Measurements from ENCODE around the gene TEF. TPM values are rescaled to one million over a fixed set of nuclear protein-coding genes. Genes with fewer than 3 reads are reported as not detected.
"Not testable (repeated sequence)": the region's sequence is repeated elsewhere in the genome, so short reads cannot be mapped to it uniquely, and the experiment has no call there.

Gene TEF
- total RNA-seq, 2 donors from 2014 or later, result 3.8 to 4.3 TPM

DNA sequence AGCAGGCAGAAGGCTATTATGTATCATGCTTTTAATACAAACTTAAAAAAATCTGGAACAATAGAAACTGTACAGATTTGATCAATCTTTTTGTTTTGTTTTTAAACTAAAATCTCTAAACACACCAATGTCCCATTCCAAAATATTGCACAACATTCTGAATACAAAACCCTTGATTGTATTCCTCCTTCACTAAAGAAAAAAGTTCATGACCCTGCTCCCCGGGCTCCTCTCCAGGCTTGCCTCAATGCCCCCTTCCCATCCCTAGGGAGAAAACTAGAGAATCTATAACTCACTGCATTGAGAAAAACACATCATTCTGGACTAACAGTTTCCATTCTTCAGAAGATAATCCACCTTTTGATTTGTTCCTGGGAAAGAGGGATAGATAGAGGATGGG lies 51.7 kb downstream of the TEF start:
- not testable (repeated sequence) for H3K4me3 Mint-ChIP-seq; H3K36me3 Mint-ChIP-seq; H3K27me3 Mint-ChIP-seq; DNase-seq (ENCODE audit: low spot score); ATAC-seq; H3K9me3 Mint-ChIP-seq; H3K27ac Mint-ChIP-seq; H3K4me1 Mint-ChIP-seq (ENCODE audit: low read depth in 2 of 2)

DNA sequence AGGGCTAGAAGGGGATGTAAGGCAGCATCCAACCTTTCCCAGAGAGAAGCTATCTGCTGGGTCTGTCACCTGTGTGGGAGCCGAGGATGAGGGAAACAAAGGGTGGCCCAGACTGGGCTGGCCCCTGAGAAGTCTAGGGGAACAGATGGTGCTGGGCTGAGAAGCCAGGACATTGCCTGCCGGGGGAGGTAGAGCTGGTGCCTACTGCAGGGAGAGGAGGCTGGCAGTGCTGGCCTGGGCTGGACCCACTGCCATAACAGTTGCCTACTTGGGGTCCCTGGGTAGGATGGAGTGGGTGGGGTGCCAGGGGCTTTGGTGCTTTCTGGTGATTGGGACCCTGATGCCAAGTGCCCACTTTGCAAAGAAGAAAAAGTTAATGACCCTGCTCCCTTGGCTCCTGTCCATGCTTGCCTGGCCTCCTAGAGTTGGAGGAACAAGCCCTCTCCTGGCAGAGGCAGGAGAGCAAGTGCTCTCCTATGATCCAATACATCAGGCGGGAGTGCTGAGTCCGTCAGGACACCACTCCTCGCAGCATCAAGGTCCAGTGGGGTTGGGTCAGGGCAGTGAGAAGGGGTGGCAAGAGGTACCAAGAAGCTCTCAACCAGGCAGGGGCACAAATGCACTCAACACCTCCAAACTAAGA lies 52.7 kb downstream of the TEF start:
- not testable (repeated sequence) for H3K4me1 Mint-ChIP-seq (ENCODE audit: low read depth in 2 of 2); H3K27ac Mint-ChIP-seq; H3K4me3 Mint-ChIP-seq; H3K36me3 Mint-ChIP-seq; H3K27me3 Mint-ChIP-seq; DNase-seq (ENCODE audit: low spot score); H3K9me3 Mint-ChIP-seq
- peak; percentile 26 to 28 for ATAC-seq

DNA sequence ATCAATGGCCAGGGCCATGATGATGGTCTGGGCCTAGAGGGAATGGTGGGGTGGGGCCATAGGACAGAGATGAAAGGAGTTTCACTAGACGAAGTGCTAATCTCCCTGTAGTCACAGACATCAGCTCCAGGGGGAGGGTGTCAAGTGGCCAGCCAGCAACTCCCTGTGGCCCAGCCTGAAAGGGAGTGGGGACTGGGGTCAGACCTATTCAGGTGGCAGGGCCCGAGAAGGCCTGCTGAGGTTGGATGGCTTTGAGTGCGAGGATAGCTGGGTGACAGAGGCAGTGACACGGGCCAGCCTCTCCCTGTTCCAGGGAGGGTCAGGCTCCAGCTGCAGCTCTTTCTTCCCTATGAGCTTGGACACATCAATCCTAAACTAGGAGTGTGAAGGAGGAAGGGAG lies 53.8 kb downstream of the TEF start:
- Mint-ChIP-seq H3K36me3 (no peaks in the 10 kb centered on the region), H3K9me3 (no peaks in the 10 kb centered on the region), H3K27ac (no peak overlapping the region), H3K27me3 (no peaks in the 10 kb centered on the region), H3K4me1 (ENCODE audit: low read depth in 2 of 2) (peaks cover 5 to 8% of the 10 kb centered on the region in 2 donors), H3K4me3 (no peak overlapping the region)
- ATAC-seq (no peak), DNase-seq (ENCODE audit: low spot score) (no peak)

DNA sequence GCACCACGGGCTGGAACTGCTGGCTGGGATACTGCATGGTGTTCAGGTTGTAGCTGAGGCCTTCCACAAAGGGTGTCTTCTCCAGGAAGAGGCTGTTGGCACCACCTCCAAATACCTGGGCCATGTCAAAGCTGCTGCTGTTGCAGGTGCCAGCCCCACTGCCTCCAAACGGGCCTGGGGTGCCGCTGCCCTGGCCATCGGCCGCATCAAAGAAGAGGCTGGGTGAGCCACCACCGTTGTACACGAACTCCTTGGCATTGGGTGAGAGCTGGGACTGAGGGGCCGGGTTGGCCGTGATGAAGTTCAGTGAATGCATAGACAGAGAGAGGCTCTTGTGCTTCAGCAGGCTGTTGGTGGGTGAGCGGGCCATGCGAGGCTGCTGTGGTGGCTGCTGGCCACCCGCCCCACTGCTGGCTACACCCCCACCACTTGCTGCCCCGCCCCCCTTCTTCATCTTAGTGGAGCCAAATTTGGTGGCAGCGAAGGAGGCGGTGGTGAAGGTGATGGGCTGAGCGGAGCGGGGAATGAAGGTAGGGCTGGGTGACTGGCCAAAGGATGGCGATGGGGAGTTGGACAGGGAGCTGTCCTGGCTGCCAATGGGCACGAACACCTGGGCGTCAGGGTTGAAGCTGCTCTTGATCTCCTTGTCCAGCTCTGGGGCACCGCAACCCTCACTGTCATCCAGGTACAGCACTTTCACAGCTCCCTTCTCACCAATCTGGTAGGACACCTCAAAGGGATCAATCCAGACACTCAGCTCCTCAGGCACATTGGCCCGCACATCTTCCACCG lies 54.8 kb downstream of the TEF start:
- H3K27ac Mint-ChIP-seq, result no peak overlapping the region
- H3K36me3 Mint-ChIP-seq, result no peaks in the 10 kb centered on the region
- no peak overlapping the region for H3K4me3 Mint-ChIP-seq
- no peaks in the 10 kb centered on the region for H3K27me3 Mint-ChIP-seq
- H3K9me3 Mint-ChIP-seq, result no peaks in the 10 kb centered on the region
- peaks cover 5 to 8% of the 10 kb centered on the region in 2 donors for H3K4me1 Mint-ChIP-seq (ENCODE audit: low read depth in 2 of 2)
- no peak for DNase-seq (ENCODE audit: low spot score)
- no peak for ATAC-seq

DNA sequence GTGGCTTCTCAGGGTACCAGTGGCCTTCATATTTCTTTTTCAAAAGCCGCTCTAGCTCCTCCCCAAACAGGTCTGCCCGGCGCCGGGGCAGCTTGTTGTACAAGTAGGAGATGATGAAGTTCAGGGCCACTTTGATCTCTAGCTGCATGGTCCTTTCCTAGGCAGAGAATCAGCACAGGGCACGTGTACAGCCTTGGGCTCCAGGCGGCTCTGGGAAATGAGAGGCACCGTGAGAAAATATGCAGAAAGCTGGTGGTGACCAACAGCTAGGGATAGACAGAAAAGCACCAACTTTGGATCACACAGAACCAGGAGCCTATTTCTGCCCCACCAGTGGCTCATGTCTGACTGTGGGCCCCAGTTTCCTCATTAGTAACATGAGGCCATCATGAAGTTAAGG lies 55.5 kb downstream of the TEF start:
- Mint-ChIP-seq H3K4me1 (ENCODE audit: low read depth in 2 of 2) (peaks cover 5 to 9% of the 10 kb centered on the region in 2 donors), H3K36me3 (no peaks in the 10 kb centered on the region), H3K27me3 (no peaks in the 10 kb centered on the region), H3K9me3 (no peaks in the 10 kb centered on the region), H3K4me3 (no peak overlapping the region), H3K27ac (no peak overlapping the region)
- ATAC-seq (no peak), DNase-seq (ENCODE audit: low spot score) (no peak)

DNA sequence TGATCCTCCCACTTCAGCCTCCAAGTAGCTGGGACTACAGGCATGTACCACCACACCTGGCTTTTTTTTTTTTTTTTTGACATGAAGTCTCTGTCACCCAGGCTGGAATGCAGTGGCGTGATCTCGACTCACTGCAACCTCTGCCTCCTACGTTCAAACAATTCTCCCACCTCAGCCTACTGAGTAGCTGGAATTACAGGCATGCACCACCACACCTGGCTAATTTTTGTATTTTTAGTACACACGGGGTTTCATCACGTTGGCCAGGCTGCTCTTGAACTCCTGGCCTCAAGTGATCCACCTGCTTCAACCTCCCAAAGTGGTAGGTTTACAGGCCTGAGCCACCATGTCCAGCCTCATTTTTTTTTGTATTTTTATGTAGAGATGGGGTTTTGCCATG lies 58.8 kb downstream of the TEF start:
- H3K27ac Mint-ChIP-seq, H3K4me3 Mint-ChIP-seq, H3K27me3 Mint-ChIP-seq: not testable (repeated sequence)

DNA sequence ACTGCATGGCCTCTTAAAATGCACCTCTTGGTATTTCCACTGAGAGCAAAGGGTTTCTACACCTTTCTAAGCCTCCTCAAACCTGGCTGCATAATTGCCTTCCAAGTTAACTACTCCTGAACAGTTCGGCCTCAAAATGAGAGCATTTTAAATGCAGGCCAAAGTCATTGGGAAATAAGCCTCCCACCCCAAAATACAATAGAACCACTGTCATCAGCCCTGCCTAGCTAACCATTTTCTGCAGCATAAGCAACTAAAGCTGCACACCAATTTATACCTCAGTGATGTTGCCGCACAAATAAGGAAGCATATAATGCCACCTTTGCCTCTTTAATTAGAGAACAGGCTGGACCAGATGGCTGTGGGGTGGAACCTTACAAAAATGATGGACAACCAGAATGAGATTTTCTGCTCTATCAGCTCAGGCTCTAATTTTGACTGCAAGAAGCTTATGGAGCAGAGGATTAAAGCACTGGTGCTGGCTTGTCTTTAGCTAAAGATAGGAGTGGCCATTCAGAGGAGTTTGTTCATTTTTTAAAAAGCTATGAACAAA lies 60.6 kb downstream of the TEF start:
- DNase-seq (ENCODE audit: low spot score) (no peak), ATAC-seq (no peak)
- Mint-ChIP-seq H3K27ac (peak overlapping the region; percentile 12 to 89), H3K9me3 (no peaks in the 10 kb centered on the region), H3K4me3 (peak overlapping the region; percentile 38), H3K27me3 (no peaks in the 10 kb centered on the region), H3K36me3 (no peaks in the 10 kb centered on the region), H3K4me1 (ENCODE audit: low read depth in 2 of 2) (peaks cover 14 to 23% of the 10 kb centered on the region in 2 donors)

More for the DNA sequence above, 58.8 kb downstream of the TEF start:
- DNase-seq (ENCODE audit: low spot score); H3K9me3 Mint-ChIP-seq; H3K36me3 Mint-ChIP-seq; ATAC-seq: not testable (repeated sequence)
- peaks cover 19 to 28% of the 10 kb centered on the region in 2 donors for H3K4me1 Mint-ChIP-seq (ENCODE audit: low read depth in 2 of 2)

DNA sequence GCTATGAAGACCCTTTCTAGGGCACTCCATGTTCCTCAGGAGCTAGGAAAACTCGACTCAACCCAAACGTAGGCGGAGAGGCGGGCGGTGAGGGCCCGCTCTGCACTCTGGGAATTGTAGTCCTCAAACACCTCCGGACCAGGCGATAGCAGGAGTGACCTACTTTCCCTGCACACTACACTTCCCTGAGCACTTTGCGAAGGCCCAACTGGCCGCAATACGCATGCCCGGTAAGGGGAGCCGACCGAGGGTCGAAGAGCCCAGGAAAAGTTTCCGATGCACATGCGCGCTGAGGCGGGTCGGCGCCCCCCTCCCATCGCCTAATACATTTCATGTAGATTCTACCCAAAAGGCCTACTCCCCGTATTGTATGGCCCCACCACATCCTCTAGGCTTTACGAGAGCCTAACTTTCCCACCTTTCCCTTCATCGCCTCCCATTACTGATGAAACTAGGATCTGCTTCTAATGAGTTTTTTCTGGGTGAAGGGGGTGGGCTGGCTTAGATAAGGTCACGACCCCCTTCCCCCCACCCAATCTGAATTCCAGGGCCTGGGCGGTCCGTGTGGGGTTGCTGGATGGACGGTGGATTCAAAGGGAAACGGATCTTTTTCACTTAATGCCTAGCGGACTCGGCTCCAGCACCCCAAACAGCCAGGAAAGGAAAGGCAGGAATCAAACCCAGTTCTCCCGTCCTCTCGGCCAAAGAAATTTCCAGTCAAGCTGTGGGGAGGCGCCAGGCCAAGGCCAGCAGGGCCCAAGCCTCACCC lies 62.8 kb downstream of the TEF start:
- Mint-ChIP-seq H3K9me3 (no peaks in the 10 kb centered on the region), H3K36me3 (no peaks in the 10 kb centered on the region), H3K27me3 (no peaks in the 10 kb centered on the region), H3K4me1 (ENCODE audit: low read depth in 2 of 2) (peaks cover 27 to 32% of the 10 kb centered on the region in 2 donors), H3K4me3 (peak overlapping the region; percentile 98), H3K27ac (peak overlapping the region; percentile 85 to 89)
- ATAC-seq, result peak; percentile 72 to 79
- DNase-seq (ENCODE audit: low spot score), result peak; percentile 92

DNA sequence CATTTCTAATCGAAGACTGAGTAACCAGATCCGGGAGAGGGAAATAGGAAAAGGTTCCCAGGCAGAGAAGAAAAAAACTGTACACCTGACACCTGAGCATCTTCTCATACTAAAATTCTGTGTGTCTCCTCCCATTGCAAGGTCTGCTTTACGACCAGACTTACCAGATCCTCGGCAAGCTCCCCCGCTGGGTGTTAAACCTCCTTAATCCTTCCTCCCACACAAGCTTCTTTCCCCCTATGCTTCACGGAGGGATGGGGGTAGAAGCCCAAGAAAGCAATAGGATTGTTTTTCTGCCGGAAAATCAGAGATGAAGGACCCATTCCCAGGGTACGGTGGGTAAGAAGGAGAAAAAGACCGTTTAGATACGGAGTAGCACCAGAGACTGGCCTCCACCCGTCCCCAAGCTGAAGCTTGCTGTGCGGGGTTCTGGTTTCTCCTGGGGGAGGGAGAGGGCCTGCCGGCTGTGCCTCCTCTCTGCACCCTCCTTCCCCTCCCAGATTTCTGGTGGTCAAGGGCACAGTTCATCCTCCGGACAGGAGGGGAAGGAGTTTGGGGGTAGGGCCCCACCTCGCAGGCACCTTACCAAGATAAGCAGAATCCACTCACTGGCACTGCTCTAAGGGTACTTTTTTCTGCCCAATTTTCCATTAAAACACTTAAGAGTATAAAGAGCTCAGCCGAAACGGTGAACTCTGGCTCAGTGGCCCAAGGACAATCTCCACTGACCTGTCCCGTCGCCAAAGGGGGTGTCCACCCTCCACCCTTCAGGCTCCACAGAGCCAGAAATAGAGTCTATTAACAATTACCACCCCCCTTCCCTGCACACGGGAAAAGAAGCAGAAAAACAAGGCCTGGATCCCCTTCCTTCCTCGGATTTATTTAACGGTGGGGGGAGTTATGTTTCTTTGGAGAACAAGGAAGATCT lies 63.7 kb downstream of the TEF start:
- Mint-ChIP-seq H3K36me3 (no peaks in the 10 kb centered on the region), H3K27ac (peak overlapping the region; percentile 85 to 89), H3K4me3 (peak overlapping the region; percentile 98), H3K4me1 (ENCODE audit: low read depth in 2 of 2) (peaks cover 27 to 32% of the 10 kb centered on the region in 2 donors), H3K27me3 (no peaks in the 10 kb centered on the region), H3K9me3 (no peaks in the 10 kb centered on the region)
- ATAC-seq (no peak), DNase-seq (ENCODE audit: low spot score) (no peak)

DNA sequence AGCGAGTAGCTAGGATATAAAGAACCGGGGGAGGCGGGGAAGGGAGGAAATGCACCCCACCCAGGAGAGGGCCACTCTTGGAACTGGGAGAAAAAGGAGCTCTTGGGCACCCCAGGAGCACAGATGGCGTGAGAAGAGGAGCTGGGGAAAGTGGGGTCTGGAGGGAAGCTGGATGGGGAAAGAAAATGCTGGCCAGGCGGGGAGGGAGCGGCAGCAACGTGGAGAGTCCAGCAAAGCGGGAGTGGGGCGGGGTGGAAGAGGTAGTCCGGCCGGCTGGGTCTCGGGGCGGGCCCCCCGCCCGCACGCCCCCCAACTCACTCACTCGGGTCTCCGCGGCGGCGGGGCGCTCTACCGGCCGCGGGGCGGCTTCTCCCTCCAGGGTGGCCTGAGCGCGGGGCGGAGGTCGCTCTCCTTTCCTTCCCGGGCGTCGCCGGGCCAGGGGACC lies 64.3 kb downstream of the TEF start:
- no peak for ATAC-seq
- Mint-ChIP-seq H3K4me1 (ENCODE audit: low read depth in 2 of 2) (peaks cover 27 to 32% of the 10 kb centered on the region in 2 donors), H3K4me3 (peak overlapping the region; percentile 98), H3K9me3 (no peaks in the 10 kb centered on the region), H3K27me3 (no peaks in the 10 kb centered on the region), H3K36me3 (no peaks in the 10 kb centered on the region), H3K27ac (peak overlapping the region; percentile 85 to 89)
- no peak for DNase-seq (ENCODE audit: low spot score)

DNA sequence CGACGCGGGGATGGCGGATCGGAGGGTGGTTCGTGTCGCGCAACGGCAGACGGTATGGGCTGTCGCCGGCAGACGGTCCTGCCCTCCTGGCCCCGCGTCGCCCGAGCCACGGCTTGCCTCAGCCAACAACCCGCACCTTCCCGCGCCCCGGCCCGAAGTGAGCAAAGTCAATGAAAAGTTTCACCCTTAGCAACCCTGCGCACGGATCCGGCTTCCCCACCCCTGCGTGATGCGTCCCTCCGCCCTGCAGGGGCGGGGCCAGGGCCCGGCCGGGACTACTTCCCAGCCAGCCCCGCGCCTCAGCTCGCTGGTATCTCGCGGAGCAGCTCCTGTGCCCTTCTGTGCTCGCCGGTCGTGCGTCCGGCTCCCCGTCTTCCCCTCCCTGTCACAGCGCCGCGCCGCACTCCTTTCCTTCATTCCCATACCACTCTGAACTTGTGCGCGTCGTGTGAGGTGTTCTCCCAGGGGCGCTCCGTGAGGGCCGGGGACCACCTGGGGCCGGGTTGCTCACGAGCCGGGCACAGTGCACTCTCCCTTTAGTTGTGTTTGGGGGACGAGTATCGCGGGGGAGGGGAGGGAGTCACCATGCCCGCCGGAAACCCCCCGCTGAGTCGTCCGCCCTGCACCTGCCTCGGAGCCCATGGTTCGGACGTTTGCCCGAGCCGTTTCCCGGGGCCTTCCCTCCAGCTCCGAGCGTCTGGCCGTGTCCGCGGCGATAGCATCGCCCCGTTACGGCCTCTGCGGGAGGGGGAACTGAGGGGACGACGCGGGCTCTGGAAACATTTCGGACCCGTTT lies 65.1 kb downstream of the TEF start, which contains the start of gene TOB2:
Gene TOB2 (minus strand): TSS at position 163 of the 796 bp plus-strand sequence. CDS start 9,456 bp downstream, outside the sequence.
- peak; percentile 85 to 88 for ATAC-seq
- Mint-ChIP-seq H3K27ac (peak within 1 kb of the TSS; percentile 85 to 89), H3K27me3 (no peaks in the 10 kb centered on the region), H3K4me1 (ENCODE audit: low read depth in 2 of 2) (peaks cover 27 to 32% of the 10 kb centered on the region in 2 donors), H3K9me3 (no peaks in the 10 kb centered on the region), H3K4me3 (peak within 1 kb of the TSS; percentile 98), H3K36me3 (no peaks in the 10 kb centered on the region)
- DNase-seq (ENCODE audit: low spot score), result peak; percentile 96
